ENCODE data around the gene FJX1.

FJX1 gene

GRCh38 chr11:35655254-35655653 is 37.0 kb downstream of the FJX1 start:
- no peak for TF ChIP-seq TAF1 (IDR thresholded peaks at IDR 0.05; ENCODE audit: low read depth)
- no peak for TF ChIP-seq EP300 (IDR thresholded peaks at IDR 0.05; ENCODE audit: borderline replicate concordance)
- TF ChIP-seq CEBPB (IDR thresholded peaks at IDR 0.05), result no peak
- no peak for TF ChIP-seq ZBTB7A (IDR thresholded peaks at IDR 0.05; ENCODE audit: low read depth)
- no peak for TF ChIP-seq YY1 (IDR thresholded peaks at IDR 0.05; ENCODE audit: low read depth)
- no peak for TF ChIP-seq REST (IDR thresholded peaks at IDR 0.05; ENCODE audit: low read depth)
- no peak for TF ChIP-seq TEAD4 (IDR thresholded peaks at IDR 0.05)
- no peak for TF ChIP-seq RAD21 (IDR thresholded peaks at IDR 0.05; ENCODE audit: low read depth)
- no peak for TF ChIP-seq NFIC (IDR thresholded peaks at IDR 0.05)
- TF ChIP-seq FOXM1 (IDR thresholded peaks at IDR 0.05; ENCODE audit: borderline replicate concordance, low read depth), result no peak
- no peak for TF ChIP-seq USF1 (IDR thresholded peaks at IDR 0.05)
- TF ChIP-seq EGR1 (IDR thresholded peaks at IDR 0.05), result no peak
- TF ChIP-seq TCF12 (IDR thresholded peaks at IDR 0.05; ENCODE audit: low read depth), result no peak
- no peak for TF ChIP-seq CREB1 (IDR thresholded peaks at IDR 0.05; ENCODE audit: low read depth)
- TF ChIP-seq MAX (IDR thresholded peaks at IDR 0.05), result no peak

- TF ChIP-seq USF1 (IDR thresholded peaks at IDR 0.05) (no peak), CEBPB (IDR thresholded peaks at IDR 0.05) (no peak), FOXM1 (IDR thresholded peaks at IDR 0.05; ENCODE audit: borderline replicate concordance, low read depth) (no peak), CREB1 (IDR thresholded peaks at IDR 0.05; ENCODE audit: low read depth) (no peak), TAF1 (IDR thresholded peaks at IDR 0.05; ENCODE audit: low read depth) (no peak), EP300 (IDR thresholded peaks at IDR 0.05; ENCODE audit: borderline replicate concordance) (no peak), REST (IDR thresholded peaks at IDR 0.05; ENCODE audit: low read depth) (no peak), MAX (IDR thresholded peaks at IDR 0.05) (no peak), TCF12 (IDR thresholded peaks at IDR 0.05; ENCODE audit: low read depth) (no peak), YY1 (IDR thresholded peaks at IDR 0.05; ENCODE audit: low read depth) (no peak), ZBTB7A (IDR thresholded peaks at IDR 0.05; ENCODE audit: low read depth) (no peak), TEAD4 (IDR thresholded peaks at IDR 0.05) (no peak)
Measured at GRCh38 chr11:35655856-35656255, 37.6 kb downstream of the FJX1 start.

GRCh38 chr11:35658020-35658948 is 40.0 kb downstream of the FJX1 start:
- no peak for TF ChIP-seq TEAD4 (IDR thresholded peaks at IDR 0.05)
- TF ChIP-seq REST (IDR thresholded peaks at IDR 0.05; ENCODE audit: low read depth), result no peak
- no peak for TF ChIP-seq ZBTB7A (IDR thresholded peaks at IDR 0.05; ENCODE audit: low read depth)
- no peak for TF ChIP-seq YY1 (IDR thresholded peaks at IDR 0.05; ENCODE audit: low read depth)
- TF ChIP-seq MAX (IDR thresholded peaks at IDR 0.05), result no peak
- TF ChIP-seq TCF12 (IDR thresholded peaks at IDR 0.05; ENCODE audit: low read depth), result no peak
- TF ChIP-seq CEBPB (IDR thresholded peaks at IDR 0.05), result no peak
- no peak for TF ChIP-seq NFIC (IDR thresholded peaks at IDR 0.05)
- TF ChIP-seq FOXM1 (IDR thresholded peaks at IDR 0.05; ENCODE audit: borderline replicate concordance, low read depth), result no peak
- no peak for TF ChIP-seq USF1 (IDR thresholded peaks at IDR 0.05)
- TF ChIP-seq EP300 (IDR thresholded peaks at IDR 0.05; ENCODE audit: borderline replicate concordance), result no peak
- TF ChIP-seq TAF1 (IDR thresholded peaks at IDR 0.05; ENCODE audit: low read depth), result no peak
